Lower leg skin (tissue), 3 donors: ENCODE results near the gene TNFSF4.

Experiments
- POLR2A ChIP-seq, 2 donors: fragments of 450-650 bp; IDR thresholded peaks; one replicate each; pipeline ENCODE4 v1.6.1; 2016 to 2017; ENCODE audit warnings: antibody characterized with exemption in 2 of 2, mild to moderate bottlenecking in 1 of 2, moderate library complexity in 1 of 2
- TF ChIP-seq, protein P1 (sequence below), 3 donors: fragments of 450-650 bp; IDR thresholded peaks; one replicate each; pipeline ENCODE4 v1.5.1; 2016; ENCODE audit warnings: antibody characterized with exemption in 3 of 3, mild to moderate bottlenecking in 3 of 3, moderate library complexity in 2 of 3

DNA sequence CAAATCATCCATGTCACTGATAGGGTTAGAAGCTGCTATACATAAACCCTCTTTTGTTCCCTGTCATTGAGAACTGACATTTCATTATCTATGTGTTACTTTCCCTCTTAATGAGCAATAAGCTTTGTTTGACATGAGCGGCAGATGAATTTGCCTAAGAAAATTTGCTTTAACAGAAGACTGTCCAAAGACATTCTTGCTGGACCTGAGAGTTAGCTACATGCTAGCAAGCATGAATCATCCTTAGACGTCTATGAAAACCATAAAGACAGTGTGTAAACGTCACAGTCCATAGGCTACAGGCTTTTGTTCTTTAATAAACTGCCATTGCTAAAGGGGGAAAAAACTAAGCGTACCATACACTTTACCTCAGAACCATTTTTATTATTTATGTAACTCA is 73.1 kb downstream of the TNFSF4 start:
- TF ChIP-seq POLR2A (IDR thresholded peaks at IDR 0.05) = no peak
- TF ChIP-seq, protein P1, sequence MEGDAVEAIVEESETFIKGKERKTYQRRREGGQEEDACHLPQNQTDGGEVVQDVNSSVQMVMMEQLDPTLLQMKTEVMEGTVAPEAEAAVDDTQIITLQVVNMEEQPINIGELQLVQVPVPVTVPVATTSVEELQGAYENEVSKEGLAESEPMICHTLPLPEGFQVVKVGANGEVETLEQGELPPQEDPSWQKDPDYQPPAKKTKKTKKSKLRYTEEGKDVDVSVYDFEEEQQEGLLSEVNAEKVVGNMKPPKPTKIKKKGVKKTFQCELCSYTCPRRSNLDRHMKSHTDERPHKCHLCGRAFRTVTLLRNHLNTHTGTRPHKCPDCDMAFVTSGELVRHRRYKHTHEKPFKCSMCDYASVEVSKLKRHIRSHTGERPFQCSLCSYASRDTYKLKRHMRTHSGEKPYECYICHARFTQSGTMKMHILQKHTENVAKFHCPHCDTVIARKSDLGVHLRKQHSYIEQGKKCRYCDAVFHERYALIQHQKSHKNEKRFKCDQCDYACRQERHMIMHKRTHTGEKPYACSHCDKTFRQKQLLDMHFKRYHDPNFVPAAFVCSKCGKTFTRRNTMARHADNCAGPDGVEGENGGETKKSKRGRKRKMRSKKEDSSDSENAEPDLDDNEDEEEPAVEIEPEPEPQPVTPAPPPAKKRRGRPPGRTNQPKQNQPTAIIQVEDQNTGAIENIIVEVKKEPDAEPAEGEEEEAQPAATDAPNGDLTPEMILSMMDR (IDR thresholded peaks at IDR 0.05) = no peak
